Gastroesophageal sphincter (tissue), 4 donors: ENCODE measurements around the gene OAS2. TPM values are rescaled to one million over a fixed set of nuclear protein-coding genes. Genes with fewer than 3 reads are reported as not detected.

Experiments
- ATAC-seq: fragments of 150-250 bp; one replicate; pipeline ENCODE4 v1.9.1; 2016; ENCODE audit warnings: mild to moderate bottlenecking, moderate library complexity
- H3K27ac ChIP-seq, 4 donors: fragments of 200-600 bp; sonication (generic) in 3 of 4; 1 replicate in 3 of 4; 2 replicates in 1 of 4; pipeline ENCODE4 v1.5.1; 2016 to 2019
- H3K27me3 ChIP-seq: fragments of 200-600 bp; sonication (generic); one replicate; pipeline ENCODE4 v1.5.1; 2019
- H3K36me3 ChIP-seq, 2 donors: fragments of 200-600 bp; sonication (generic); one replicate each; pipeline ENCODE4 v1.5.1; 2019; ENCODE audit warnings: control low read depth in 1 of 2
- H3K4me1 ChIP-seq, 3 donors: fragments of 200-600 bp; sonication (generic); 1 replicate in 2 of 3; 2 replicates in 1 of 3; pipeline ENCODE4 v1.5.1; 2016 to 2019; ENCODE audit warnings: control low read depth in 2 of 3
- H3K4me3 ChIP-seq, 2 donors: fragments of 200-600 bp; sonication (generic); one replicate each; pipeline ENCODE4 v1.5.1; 2019; ENCODE audit warnings: mild to moderate bottlenecking in 1 of 2, moderate library complexity in 1 of 2
- H3K9me3 ChIP-seq, 3 donors: fragments of 200-600 bp; sonication (generic); one replicate each; pipeline ENCODE4 v1.5.1; 2017 to 2019; ENCODE audit warnings: control low read depth in 2 of 3
- EP300 ChIP-seq: sonication (generic); formaldehyde crosslinking; IDR thresholded peaks from one replicate; pipeline ENCODE4 v1.6.1; 2017; ENCODE audit warnings: antibody characterized with exemption, mild to moderate bottlenecking
- POLR2A ChIP-seq, 2 donors: fragments of 450-650 bp; IDR thresholded peaks; one replicate each; pipeline ENCODE4 v1.6.1; 2017; ENCODE audit warnings: antibody characterized with exemption in 2 of 2, mild to moderate bottlenecking in 2 of 2, moderate library complexity in 1 of 2
- POLR2AphosphoS5 ChIP-seq: sonication (generic); formaldehyde crosslinking; IDR thresholded peaks from one replicate; pipeline ENCODE4 v1.6.1; 2017; ENCODE audit warnings: antibody characterized with exemption
- WGBS, 2 donors: methylation state at CpG; one replicate each; pipeline ENCODE4 v1.1.5; 2018; ENCODE audit warnings: low coverage in 1 of 2; 5-methylcytosine and 5-hydroxymethylcytosine counted together
- total RNA-seq, 4 donors: library from RNA; depleted of rRNA; stranded (reverse); fragments of >200 nt; gene quantifications; one replicate each; pipeline ENCODE4 v1.1.0, GENCODE V29; 2016
- TF ChIP-seq, protein P1 (sequence below), 4 experiments: fragments of 200-600 bp in 2 of 4; fragments of 450-650 bp in 2 of 4; sonication (generic) in 1 of 4; IDR thresholded peaks; one replicate each; pipeline ENCODE4 v1.5.1; 2017 to 2019; ENCODE audit warnings: antibody characterized with exemption in 4 of 4, mild to moderate bottlenecking in 2 of 4, moderate library complexity in 2 of 4

The OAS2 gene
- total RNA-seq, 4 donors from 2014 or later = 6.5 to 10.0 (median 7.5) TPM

DNA sequence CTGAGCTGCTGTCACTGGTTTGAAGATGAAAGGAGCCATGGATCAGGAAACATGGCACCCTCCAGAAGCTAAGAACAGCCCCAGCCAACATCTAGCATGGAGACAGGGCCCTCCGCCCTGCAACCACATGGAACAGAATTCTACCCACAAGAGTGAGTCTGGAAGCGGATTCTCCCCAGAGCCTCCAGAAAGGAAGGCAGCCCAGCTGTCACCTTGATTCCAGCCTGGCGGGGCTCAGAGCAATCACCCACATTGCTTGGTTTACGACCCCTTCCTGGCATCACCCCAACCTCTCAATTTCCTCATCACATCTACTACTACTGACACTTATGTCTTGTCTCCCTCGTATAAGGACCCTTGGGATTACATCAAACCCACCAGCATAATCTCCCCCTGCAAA is 38.5 kb downstream of the OAS2 start:
- Histone ChIP-seq H3K4me3 (no peak overlapping the region), H3K36me3 (no peaks in the 10 kb centered on the region), H3K27me3 (peaks cover 10% of the 10 kb centered on the region), H3K27ac (no peak overlapping the region), H3K4me1 (no peaks in the 10 kb centered on the region), H3K9me3 (peaks cover 0 to 1% (median 0%) of the 10 kb centered on the region in 3 donors)
- TF ChIP-seq POLR2A (IDR thresholded peaks at IDR 0.05) = no peak
- no peak for TF ChIP-seq POLR2AphosphoS5
- no peak for TF ChIP-seq EP300
- TF ChIP-seq, protein P1, sequence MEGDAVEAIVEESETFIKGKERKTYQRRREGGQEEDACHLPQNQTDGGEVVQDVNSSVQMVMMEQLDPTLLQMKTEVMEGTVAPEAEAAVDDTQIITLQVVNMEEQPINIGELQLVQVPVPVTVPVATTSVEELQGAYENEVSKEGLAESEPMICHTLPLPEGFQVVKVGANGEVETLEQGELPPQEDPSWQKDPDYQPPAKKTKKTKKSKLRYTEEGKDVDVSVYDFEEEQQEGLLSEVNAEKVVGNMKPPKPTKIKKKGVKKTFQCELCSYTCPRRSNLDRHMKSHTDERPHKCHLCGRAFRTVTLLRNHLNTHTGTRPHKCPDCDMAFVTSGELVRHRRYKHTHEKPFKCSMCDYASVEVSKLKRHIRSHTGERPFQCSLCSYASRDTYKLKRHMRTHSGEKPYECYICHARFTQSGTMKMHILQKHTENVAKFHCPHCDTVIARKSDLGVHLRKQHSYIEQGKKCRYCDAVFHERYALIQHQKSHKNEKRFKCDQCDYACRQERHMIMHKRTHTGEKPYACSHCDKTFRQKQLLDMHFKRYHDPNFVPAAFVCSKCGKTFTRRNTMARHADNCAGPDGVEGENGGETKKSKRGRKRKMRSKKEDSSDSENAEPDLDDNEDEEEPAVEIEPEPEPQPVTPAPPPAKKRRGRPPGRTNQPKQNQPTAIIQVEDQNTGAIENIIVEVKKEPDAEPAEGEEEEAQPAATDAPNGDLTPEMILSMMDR (IDR thresholded peaks at IDR 0.05) = no peak
- 53% methylated on average over 3 to 5 of the region's 5 CpGs for WGBS, 2 donors
- no peak for ATAC-seq

DNA sequence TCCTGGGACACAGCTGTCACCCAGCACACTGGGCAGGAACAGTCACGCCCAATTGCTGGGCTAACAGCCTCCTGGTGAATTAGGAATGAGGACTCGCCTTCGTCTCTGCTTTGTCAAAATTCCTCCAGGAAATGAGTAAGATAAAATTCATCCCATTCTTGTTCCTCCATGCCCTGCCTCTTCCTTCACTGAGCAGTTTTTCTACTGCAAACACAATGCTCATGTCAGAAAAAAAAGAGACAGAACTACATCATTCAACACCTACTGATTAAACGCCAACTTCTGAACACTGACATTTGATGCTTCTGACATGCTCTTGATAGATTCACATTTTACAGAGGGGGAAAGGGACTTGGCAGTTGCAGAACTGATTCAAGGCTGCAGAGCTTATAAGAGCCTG is 40.7 kb downstream of the OAS2 start:
- WGBS, 2 donors = 46 to 55% methylated on average over 4 of the region's 4 CpGs
- no peak for TF ChIP-seq EP300
- TF ChIP-seq, protein P1 (IDR thresholded peaks at IDR 0.05) = no peak
- no peak for TF ChIP-seq POLR2AphosphoS5
- no peak for TF ChIP-seq POLR2A (IDR thresholded peaks at IDR 0.05)
- H3K27me3 ChIP-seq = peaks cover 10% of the 10 kb centered on the region
- H3K27ac ChIP-seq = no peak overlapping the region
- H3K4me3 ChIP-seq = no peak overlapping the region
- no peaks in the 10 kb centered on the region for H3K9me3 ChIP-seq
- H3K4me1 ChIP-seq = no peaks in the 10 kb centered on the region
- no peaks in the 10 kb centered on the region for H3K36me3 ChIP-seq
- no peak for ATAC-seq

DNA sequence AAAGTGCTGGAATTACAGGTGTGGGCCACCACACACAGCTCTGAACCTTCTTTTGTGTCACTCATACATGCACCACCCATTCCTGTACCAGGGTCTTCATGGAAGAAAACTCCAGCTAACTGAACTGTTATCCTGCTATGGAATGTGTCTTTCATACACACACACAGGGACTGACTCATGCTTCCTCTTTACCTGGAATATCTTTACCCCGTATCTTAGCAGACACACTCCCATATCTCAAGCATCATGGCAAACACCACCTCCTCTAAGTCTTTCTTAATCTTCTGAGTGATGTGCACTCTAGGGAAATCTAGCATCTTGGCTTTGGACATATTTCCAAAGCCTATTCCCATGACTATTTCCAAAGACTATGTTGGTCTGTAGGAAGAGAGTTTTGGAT is 43.2 kb downstream of the OAS2 start:
- no peaks in the 10 kb centered on the region for H3K36me3 ChIP-seq
- ATAC-seq = no peak
- TF ChIP-seq POLR2A (IDR thresholded peaks at IDR 0.05) = no peak
- TF ChIP-seq EP300 = no peak
- TF ChIP-seq, protein P1 (IDR thresholded peaks at IDR 0.05) = no peak
- TF ChIP-seq POLR2AphosphoS5 = no peak
- no peak overlapping the region for H3K4me3 ChIP-seq
- peaks cover 0 to 8% (median 0%) of the 10 kb centered on the region in 3 donors for H3K9me3 ChIP-seq
- H3K27me3 ChIP-seq = peaks cover 13% of the 10 kb centered on the region
- H3K4me1 ChIP-seq = no peaks in the 10 kb centered on the region
- H3K27ac ChIP-seq = no peak overlapping the region
- WGBS, 2 donors = 75 to 85% methylated on average over 1 of the region's 1 CpG

DNA sequence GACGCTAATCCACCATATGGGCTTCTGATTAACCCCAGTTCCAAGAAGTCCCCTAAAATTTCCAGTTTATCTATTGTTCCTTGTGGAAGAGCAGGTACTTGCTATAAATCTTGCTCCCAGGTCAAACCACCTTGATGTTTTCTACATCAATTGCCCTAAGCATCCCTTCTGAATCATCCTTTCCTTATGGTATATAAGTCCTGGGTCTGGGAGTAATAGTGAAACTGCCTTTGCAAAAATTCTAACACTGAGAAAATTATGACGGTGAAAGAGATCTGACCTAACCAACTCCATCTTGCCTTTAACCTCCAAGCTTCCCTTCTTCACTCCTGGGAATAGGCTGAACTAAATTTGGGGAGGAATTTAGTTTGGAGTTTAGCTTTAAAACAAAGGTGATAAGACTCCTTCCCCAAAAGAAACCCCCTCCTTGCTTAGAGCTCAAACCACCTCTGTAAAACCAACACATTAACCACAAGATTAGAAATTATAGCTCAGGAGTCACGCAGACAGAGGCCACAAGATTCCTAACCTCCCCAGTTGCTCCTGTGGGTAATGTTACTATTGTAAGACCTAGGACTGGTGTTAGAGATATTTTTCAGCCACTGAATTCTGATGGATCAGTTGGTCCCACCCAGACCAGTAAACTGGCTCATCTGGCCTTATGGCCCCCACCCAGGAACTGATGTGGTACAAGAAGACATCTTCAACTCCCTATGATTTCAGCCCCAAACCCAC is 44.4 kb downstream of the OAS2 start:
- 76 to 83% methylated on average over 3 of the region's 3 CpGs for WGBS, 2 donors
- H3K9me3 ChIP-seq = peaks cover 0 to 8% (median 0%) of the 10 kb centered on the region in 3 donors
- peaks cover 15% of the 10 kb centered on the region for H3K27me3 ChIP-seq
- H3K36me3 ChIP-seq = no peaks in the 10 kb centered on the region
- TF ChIP-seq POLR2AphosphoS5 = no peak
- TF ChIP-seq POLR2A (IDR thresholded peaks at IDR 0.05) = no peak
- no peak for TF ChIP-seq EP300
- TF ChIP-seq, protein P1 (IDR thresholded peaks at IDR 0.05) = no peak
- H3K4me3 ChIP-seq = no peak overlapping the region
- H3K27ac ChIP-seq = no peak overlapping the region
- ATAC-seq = no peak
- no peaks in the 10 kb centered on the region for H3K4me1 ChIP-seq

DNA sequence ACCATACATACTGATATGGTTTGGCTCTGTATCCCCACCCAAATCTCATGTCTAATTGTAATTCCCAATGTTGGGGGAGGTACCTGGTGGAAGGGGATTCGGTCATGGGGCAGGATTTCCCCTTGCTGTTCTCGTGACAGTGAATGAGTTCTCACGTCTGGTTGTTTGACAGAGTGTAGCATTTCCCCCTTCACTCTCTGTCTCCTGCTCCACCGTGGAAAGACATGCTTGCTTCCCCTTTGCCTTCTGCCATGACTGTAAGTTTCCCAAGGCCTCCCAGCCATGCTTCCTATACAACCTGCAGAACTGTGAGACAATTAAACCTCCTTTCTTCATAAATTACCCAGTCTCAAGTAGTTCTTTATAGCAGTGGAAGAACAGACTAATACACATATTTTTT is 49.4 kb downstream of the OAS2 start:
- H3K4me1 ChIP-seq = peaks cover 0 to 5% (median 0%) of the 10 kb centered on the region in 3 donors
- H3K9me3 ChIP-seq = peaks cover 0 to 8% (median 0%) of the 10 kb centered on the region in 3 donors
- H3K27me3 ChIP-seq = peaks cover 36% of the 10 kb centered on the region
- TF ChIP-seq POLR2A (IDR thresholded peaks at IDR 0.05) (no peak), EP300 (no peak), POLR2AphosphoS5 (no peak)
- TF ChIP-seq, protein P1 (IDR thresholded peaks at IDR 0.05) = no peak
- no peak for ATAC-seq
- 50 to 54% methylated on average over 4 of the region's 4 CpGs for WGBS, 2 donors
- H3K36me3 ChIP-seq = no peaks in the 10 kb centered on the region
- H3K27ac ChIP-seq = no peak overlapping the region
- H3K4me3 ChIP-seq = no peak overlapping the region
